ENCODE data around the gene C10orf90.

C10orf90 gene

DNA sequence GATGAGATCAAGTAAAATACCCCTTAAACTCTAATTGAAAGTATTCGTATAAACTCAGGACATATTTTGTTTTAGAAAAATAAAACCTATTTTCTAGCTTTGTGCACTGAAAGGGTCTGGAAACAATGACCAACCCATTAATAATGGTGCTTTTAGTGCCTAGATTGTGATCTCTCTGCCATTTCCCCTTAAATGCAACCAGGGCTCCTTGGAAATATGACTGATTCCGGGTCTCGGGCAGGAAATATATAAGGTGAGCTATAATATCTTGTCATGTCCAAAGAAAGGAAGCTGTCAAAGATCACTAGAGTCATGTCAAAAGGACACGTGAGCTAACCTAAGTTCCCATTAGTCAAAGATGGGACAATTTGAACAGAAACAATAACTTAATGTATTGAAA, 269.9 kb downstream of the C10orf90 start:
- TF ChIP-seq, protein P1, sequence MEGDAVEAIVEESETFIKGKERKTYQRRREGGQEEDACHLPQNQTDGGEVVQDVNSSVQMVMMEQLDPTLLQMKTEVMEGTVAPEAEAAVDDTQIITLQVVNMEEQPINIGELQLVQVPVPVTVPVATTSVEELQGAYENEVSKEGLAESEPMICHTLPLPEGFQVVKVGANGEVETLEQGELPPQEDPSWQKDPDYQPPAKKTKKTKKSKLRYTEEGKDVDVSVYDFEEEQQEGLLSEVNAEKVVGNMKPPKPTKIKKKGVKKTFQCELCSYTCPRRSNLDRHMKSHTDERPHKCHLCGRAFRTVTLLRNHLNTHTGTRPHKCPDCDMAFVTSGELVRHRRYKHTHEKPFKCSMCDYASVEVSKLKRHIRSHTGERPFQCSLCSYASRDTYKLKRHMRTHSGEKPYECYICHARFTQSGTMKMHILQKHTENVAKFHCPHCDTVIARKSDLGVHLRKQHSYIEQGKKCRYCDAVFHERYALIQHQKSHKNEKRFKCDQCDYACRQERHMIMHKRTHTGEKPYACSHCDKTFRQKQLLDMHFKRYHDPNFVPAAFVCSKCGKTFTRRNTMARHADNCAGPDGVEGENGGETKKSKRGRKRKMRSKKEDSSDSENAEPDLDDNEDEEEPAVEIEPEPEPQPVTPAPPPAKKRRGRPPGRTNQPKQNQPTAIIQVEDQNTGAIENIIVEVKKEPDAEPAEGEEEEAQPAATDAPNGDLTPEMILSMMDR (IDR thresholded peaks at IDR 0.05; ENCODE audit: low read depth, low read length) = no peak
- no peak for DNase-seq (ENCODE audit: extremely low read depth, low read depth)

DNA sequence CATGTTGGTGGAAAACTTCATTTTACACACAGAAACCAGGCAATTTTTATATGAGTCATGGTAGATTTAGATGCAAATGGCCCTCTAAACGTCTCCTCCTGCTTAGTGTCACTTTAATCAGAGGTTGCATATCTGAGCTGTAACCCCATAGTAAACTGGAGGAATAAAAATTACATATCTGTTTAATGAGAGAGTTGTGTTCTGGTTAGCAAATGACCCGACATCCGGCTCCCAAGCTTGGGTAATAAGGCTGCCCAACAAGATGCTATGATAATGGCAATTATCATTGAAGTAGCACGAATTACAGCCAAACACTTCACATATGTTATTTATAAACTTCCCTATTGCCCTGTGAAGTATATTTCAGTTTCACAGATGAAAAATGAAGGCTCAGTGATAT, 271.6 kb downstream of the C10orf90 start:
- TF ChIP-seq, protein P1 (IDR thresholded peaks at IDR 0.05; ENCODE audit: low read depth, low read length) = no peak
- DNase-seq (ENCODE audit: extremely low read depth, low read depth) = no peak

DNA sequence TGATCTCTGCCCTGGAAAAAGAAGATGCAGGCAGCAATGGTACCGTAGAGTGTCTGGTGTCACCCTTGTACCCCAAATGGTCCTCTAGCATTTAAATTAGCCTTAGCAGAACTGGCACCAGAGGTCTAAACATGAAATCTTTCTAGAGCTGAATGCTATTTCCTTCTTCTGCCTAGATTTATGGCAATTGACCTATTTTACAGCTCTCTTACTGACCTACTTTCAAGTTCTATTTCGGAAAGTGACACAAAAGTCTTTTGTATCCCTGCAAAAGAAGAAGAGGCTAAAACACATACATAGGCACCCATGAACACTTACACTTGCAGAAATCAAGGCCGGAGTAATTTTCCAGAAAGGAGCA, 272.1 kb downstream of the C10orf90 start:
- DNase-seq (ENCODE audit: extremely low read depth, low read depth) = no peak
- TF ChIP-seq, protein P1 (IDR thresholded peaks at IDR 0.05; ENCODE audit: low read depth, low read length) = no peak

DNA sequence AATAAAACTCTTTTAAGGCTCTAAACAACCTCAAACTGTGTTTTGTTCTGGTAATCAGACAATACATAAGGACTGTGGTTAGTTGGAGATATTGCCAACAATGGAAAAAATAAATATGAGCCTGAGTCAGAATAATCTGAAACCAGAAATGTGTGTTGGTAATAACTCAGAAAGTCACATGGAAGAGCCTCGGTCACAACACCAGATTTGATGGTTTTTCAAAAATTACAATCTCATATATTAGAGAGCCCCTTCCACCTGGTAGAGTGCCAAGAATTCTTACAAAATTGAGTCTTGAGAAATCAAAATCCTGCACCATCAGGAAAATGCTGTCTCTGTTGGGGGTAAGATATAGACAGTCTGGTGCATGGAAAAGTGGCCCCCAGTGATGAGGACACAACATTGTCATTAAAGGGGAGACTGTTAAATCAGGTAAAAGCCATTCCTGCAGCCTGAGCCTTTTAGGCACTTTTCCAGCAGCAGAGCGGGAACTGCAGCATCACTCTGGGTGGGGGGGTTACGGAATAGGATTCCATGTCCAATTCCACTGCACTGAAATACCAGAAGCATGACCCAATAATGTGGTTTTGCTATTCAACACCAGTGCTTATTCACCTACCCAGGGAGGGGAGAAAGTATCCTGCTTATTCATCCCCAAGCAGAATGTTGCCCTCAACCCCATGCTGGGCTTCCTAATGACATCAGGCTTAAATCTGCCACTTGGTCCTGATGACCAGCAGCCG, 272.7 kb downstream of the C10orf90 start:
- TF ChIP-seq, protein P1 (IDR thresholded peaks at IDR 0.05; ENCODE audit: low read depth, low read length) = no peak
- peak; percentile 81 for DNase-seq (ENCODE audit: extremely low read depth, low read depth)

DNA sequence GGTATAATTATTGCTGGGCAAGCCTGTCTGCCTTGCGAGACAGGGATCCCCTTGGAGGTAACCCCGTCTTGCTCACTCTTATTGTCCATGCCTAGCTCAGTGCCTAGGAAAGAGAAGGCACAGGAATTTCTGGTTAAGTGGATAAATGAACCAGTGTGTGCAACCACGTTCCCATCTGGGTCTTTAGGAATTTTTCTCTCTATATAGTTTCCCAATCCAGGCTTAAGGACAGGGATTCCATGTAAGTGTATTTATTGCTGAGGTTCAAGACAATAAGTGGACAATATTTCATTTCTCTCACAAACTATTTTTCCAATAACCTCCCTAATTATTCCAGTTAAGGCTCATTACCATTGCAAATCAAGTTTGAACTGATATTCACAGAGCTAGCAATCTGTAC, 273.3 kb downstream of the C10orf90 start:
- no peak for DNase-seq (ENCODE audit: extremely low read depth, low read depth)
- TF ChIP-seq, protein P1 (IDR thresholded peaks at IDR 0.05; ENCODE audit: low read depth, low read length) = no peak

DNA sequence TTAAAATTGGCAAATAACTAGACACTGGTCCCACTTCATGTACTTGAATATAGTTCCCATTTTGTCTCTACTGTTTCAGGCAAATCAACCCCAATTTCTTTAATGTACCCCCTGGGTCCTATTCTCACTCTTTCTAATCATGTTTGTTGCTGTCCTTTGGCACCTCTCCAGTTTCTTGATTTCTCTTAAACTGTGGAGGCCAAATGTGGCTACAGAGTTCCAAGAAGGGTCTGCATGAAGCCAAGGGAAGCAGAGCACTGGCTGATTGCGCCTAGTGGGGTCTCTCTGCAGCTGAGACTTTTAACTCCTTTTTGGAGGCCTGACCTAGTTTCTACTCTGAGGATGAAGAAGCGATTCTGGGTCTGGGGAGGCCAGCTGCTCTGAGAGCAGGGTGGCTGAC, 275.5 kb downstream of the C10orf90 start:
- TF ChIP-seq, protein P1 (IDR thresholded peaks at IDR 0.05; ENCODE audit: low read depth, low read length) = no peak
- DNase-seq (ENCODE audit: extremely low read depth, low read depth) = no peak

DNA sequence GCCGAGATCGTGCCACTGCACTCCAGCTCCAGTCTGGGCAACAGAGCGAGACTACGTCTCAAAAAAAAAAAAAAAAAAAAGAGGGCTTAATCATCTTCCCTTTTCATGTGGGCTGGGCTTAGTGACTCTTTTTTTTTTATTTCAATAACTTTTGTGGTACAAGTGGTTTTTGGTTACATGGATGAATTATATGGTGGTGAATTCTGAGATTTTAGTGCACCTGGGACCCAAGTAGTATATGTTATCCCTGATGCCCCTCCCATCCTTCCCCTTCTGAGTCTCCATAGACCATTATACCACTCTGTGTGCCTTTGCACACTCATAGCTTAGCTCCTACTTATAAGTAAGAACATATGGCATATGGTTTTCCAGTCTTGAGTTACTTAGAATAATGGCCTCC, 277.4 kb downstream of the C10orf90 start:
- no peak for DNase-seq (ENCODE audit: extremely low read depth, low read depth)
- TF ChIP-seq, protein P1 (IDR thresholded peaks at IDR 0.05; ENCODE audit: low read depth, low read length) = no peak
